Measurements from ENCODE around the gene MAU2.

The MAU2 gene

GRCh38 chr19:19292607-19293006 lies 28.0 kb upstream of the MAU2 start:
- no peak overlapping the region for H3K4me3 ChIP-seq (ENCODE audit: low read depth, low read length, poor library complexity, severe bottlenecking)
- no peaks in the 10 kb centered on the region for H4K20me1 ChIP-seq (ENCODE audit: insufficient read depth, low read length)
- H3F3A ChIP-seq (ENCODE audit: insufficient read depth, low read length), result no peaks in the 10 kb centered on the region
- H3K27me3 ChIP-seq (ENCODE audit: insufficient read depth, low read length), result no peaks in the 10 kb centered on the region
- H3K9me2 ChIP-seq (ENCODE audit: low read depth, low read length), result no peaks in the 10 kb centered on the region
- peaks cover 82% of the 10 kb centered on the region for H3K36me3 ChIP-seq (ENCODE audit: insufficient read depth, low read length)
- no peaks in the 10 kb centered on the region for H3K79me2 ChIP-seq (ENCODE audit: insufficient read depth, low read length)
- 0 out of 2 replicates have a peak, but pooled peaks cover 4% of the 10 kb centered on the region for H3K9me3 ChIP-seq (ENCODE audit: low read length)
- no peak overlapping the region for H3K9ac ChIP-seq (ENCODE audit: low read length)
- TF ChIP-seq CTCF (IDR thresholded peaks at IDR 0.05; ENCODE audit: low read length) (no peak), EZH2 (IDR thresholded peaks at IDR 0.05; ENCODE audit: borderline replicate concordance, low read length) (no peak)
- H2AFZ ChIP-seq (ENCODE audit: low read length), result no peak overlapping the region
- H3K4me2 ChIP-seq (ENCODE audit: low read length), result no peak overlapping the region
- H3K27ac ChIP-seq (ENCODE audit: low read depth, low read length, poor library complexity, severe bottlenecking), result no peak overlapping the region
- no peaks in the 10 kb centered on the region for H3K4me1 ChIP-seq (ENCODE audit: insufficient read depth, low read length, severe bottlenecking)

- H3K9ac ChIP-seq (ENCODE audit: low read length), result no peak overlapping the region
- no peaks in the 10 kb centered on the region for H3K4me1 ChIP-seq (ENCODE audit: insufficient read depth, low read length, severe bottlenecking)
- H2AFZ ChIP-seq (ENCODE audit: low read length), result no peak overlapping the region
- no peaks in the 10 kb centered on the region for H4K20me1 ChIP-seq (ENCODE audit: insufficient read depth, low read length)
- no peak overlapping the region for H3K4me3 ChIP-seq (ENCODE audit: low read depth, low read length, poor library complexity, severe bottlenecking)
- H3F3A ChIP-seq (ENCODE audit: insufficient read depth, low read length), result no peaks in the 10 kb centered on the region
- TF ChIP-seq EZH2 (IDR thresholded peaks at IDR 0.05; ENCODE audit: borderline replicate concordance, low read length) (no peak), CTCF (IDR thresholded peaks at IDR 0.05; ENCODE audit: low read length) (no peak)
- H3K9me3 ChIP-seq (ENCODE audit: low read length), result 0 out of 2 replicates have a peak, but pooled peaks cover 4% of the 10 kb centered on the region
- no peak overlapping the region for H3K4me2 ChIP-seq (ENCODE audit: low read length)
- H3K27me3 ChIP-seq (ENCODE audit: insufficient read depth, low read length), result no peaks in the 10 kb centered on the region
- no peak overlapping the region for H3K27ac ChIP-seq (ENCODE audit: low read depth, low read length, poor library complexity, severe bottlenecking)
- no peaks in the 10 kb centered on the region for H3K79me2 ChIP-seq (ENCODE audit: insufficient read depth, low read length)
- H3K36me3 ChIP-seq (ENCODE audit: insufficient read depth, low read length), result peaks cover 74% of the 10 kb centered on the region
- H3K9me2 ChIP-seq (ENCODE audit: low read depth, low read length), result no peaks in the 10 kb centered on the region
Observed at GRCh38 chr19:19294914-19295313, 25.7 kb upstream of the MAU2 start.

- H3K9me3 ChIP-seq (ENCODE audit: low read length), result 0 out of 2 replicates have a peak, but pooled peaks cover 4% of the 10 kb centered on the region
- TF ChIP-seq EZH2 (IDR thresholded peaks at IDR 0.05; ENCODE audit: borderline replicate concordance, low read length), result no peak
- no peak for TF ChIP-seq CTCF (IDR thresholded peaks at IDR 0.05; ENCODE audit: low read length)
Observed at GRCh38 chr19:19296953-19297689, 23.5 kb upstream of the MAU2 start.

More at GRCh38 chr19:19296953-19297689, 23.5 kb upstream of the MAU2 start:
- no peaks in the 10 kb centered on the region for H3K79me2 ChIP-seq (ENCODE audit: insufficient read depth, low read length)
- H3K27ac ChIP-seq (ENCODE audit: low read depth, low read length, poor library complexity, severe bottlenecking), result no peak overlapping the region
- H4K20me1 ChIP-seq (ENCODE audit: insufficient read depth, low read length), result no peaks in the 10 kb centered on the region
- H3K27me3 ChIP-seq (ENCODE audit: insufficient read depth, low read length), result no peaks in the 10 kb centered on the region
- no peaks in the 10 kb centered on the region for H3F3A ChIP-seq (ENCODE audit: insufficient read depth, low read length)
- no peak overlapping the region for H3K4me2 ChIP-seq (ENCODE audit: low read length)
- peaks cover 69% of the 10 kb centered on the region for H3K36me3 ChIP-seq (ENCODE audit: insufficient read depth, low read length)
- no peak overlapping the region for H2AFZ ChIP-seq (ENCODE audit: low read length)
- no peaks in the 10 kb centered on the region for H3K4me1 ChIP-seq (ENCODE audit: insufficient read depth, low read length, severe bottlenecking)
- no peaks in the 10 kb centered on the region for H3K9me2 ChIP-seq (ENCODE audit: low read depth, low read length)
- H3K4me3 ChIP-seq (ENCODE audit: low read depth, low read length, poor library complexity, severe bottlenecking), result no peak overlapping the region
- H3K9ac ChIP-seq (ENCODE audit: low read length), result no peak overlapping the region
